ENCODE measurements around the gene STX11. TPM values are rescaled to one million over a fixed set of nuclear protein-coding genes. Genes with fewer than 3 reads are reported as not detected.

The STX11 gene
- total RNA-seq, 1 experiment from 2014 or later = 0.69 TPM

DNA sequence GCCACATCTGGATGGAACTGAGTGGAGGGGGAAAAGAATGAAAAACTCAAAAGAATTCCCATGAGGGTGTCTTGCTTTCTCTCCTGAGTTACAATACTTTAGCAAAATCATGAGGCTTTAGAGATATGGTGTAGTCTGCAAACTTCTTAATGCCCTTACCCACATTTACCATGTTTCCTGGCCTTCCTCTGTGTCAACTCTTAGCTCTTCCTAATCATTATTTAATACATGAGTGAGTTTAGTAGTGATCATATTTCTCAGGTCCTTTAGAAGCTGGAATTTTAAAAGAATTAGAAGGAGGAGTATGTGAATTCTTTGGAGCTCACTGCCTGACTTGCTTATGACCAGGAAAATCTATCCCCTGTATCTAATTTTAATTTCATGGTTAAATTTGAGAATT is 39.0 kb downstream of the STX11 start:
- H3K9me2 ChIP-seq (ENCODE audit: insufficient read depth) = no peaks in the 10 kb centered on the region; the same call in 1 of the 2 replicates
- intact Hi-C loops (cut with micrococcal nuclease) = no loop called here
- no peak overlapping the region for H3K27ac ChIP-seq (ENCODE audit: low read depth, low read length)
- H3K36me3 ChIP-seq (ENCODE audit: control insufficient read depth in 1 of 2, insufficient read depth in 2 of 2, low read length in 2 of 2) = no peaks in the 10 kb centered on the region
- ChIA-PET CTCF (no interaction called here), RAD21 (ENCODE audit: low non-redundant PET in 1 of 2, low total read pairs in 2 of 2, uncharacterized antibody in 2 of 2, unreplicated experiment in 2 of 2) (no interaction called here), POLR2A (no interaction called here)
- H3K9ac ChIP-seq (ENCODE audit: low read length) = no peak overlapping the region
- no TSS peak for BruUV-seq (replicated peaks)
- no peaks in the 10 kb centered on the region for H3K4me1 ChIP-seq (ENCODE audit: control insufficient read depth in 1 of 2, insufficient read depth in 2 of 2, low read length in 2 of 2)
- no peaks in the 10 kb centered on the region for H3K9me3 ChIP-seq (ENCODE audit: control insufficient read depth in 1 of 2, insufficient read depth in 1 of 2, low read depth in 1 of 2, low read length in 2 of 2)
- H3K27me3 ChIP-seq (ENCODE audit: insufficient read depth, low read length) = no peaks in the 10 kb centered on the region
- no peak for DNase-seq (ENCODE audit: low read depth, low spot score)
- no peak overlapping the region for H2AFZ ChIP-seq (ENCODE audit: low read depth, low read length, poor library complexity, severe bottlenecking)
- H3K4me2 ChIP-seq (ENCODE audit: low read length) = no peak overlapping the region
- no peaks in the 10 kb centered on the region for H3K79me2 ChIP-seq (ENCODE audit: insufficient read depth, low read length)
- H4K20me1 ChIP-seq (ENCODE audit: insufficient read depth) = no peaks in the 10 kb centered on the region
- TF ChIP-seq, protein P1, sequence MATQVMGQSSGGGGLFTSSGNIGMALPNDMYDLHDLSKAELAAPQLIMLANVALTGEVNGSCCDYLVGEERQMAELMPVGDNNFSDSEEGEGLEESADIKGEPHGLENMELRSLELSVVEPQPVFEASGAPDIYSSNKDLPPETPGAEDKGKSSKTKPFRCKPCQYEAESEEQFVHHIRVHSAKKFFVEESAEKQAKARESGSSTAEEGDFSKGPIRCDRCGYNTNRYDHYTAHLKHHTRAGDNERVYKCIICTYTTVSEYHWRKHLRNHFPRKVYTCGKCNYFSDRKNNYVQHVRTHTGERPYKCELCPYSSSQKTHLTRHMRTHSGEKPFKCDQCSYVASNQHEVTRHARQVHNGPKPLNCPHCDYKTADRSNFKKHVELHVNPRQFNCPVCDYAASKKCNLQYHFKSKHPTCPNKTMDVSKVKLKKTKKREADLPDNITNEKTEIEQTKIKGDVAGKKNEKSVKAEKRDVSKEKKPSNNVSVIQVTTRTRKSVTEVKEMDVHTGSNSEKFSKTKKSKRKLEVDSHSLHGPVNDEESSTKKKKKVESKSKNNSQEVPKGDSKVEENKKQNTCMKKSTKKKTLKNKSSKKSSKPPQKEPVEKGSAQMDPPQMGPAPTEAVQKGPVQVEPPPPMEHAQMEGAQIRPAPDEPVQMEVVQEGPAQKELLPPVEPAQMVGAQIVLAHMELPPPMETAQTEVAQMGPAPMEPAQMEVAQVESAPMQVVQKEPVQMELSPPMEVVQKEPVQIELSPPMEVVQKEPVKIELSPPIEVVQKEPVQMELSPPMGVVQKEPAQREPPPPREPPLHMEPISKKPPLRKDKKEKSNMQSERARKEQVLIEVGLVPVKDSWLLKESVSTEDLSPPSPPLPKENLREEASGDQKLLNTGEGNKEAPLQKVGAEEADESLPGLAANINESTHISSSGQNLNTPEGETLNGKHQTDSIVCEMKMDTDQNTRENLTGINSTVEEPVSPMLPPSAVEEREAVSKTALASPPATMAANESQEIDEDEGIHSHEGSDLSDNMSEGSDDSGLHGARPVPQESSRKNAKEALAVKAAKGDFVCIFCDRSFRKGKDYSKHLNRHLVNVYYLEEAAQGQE (IDR thresholded peaks at IDR 0.05; ENCODE audit: low read depth) = no peak
- TF ChIP-seq JUND (IDR thresholded peaks at IDR 0.05) (no peak), SP1 (IDR thresholded peaks at IDR 0.05; ENCODE audit: low read depth) (no peak), CBX3 (IDR thresholded peaks at IDR 0.05; ENCODE audit: low read depth) (no peak), ELF1 (IDR thresholded peaks at IDR 0.05; ENCODE audit: borderline replicate concordance, low read depth) (no peak), POLR2A (IDR thresholded peaks at IDR 0.05; ENCODE audit: borderline replicate concordance, extremely low read depth, insufficient read depth, insufficient read length) (no peak), EZH2 (IDR thresholded peaks at IDR 0.05) (no peak), TCF7L2 (IDR thresholded peaks at IDR 0.05; ENCODE audit: borderline replicate concordance, extremely low read depth, insufficient read depth, insufficient read length) (no peak), YY1 (IDR thresholded peaks at IDR 0.05; ENCODE audit: extremely low read depth, insufficient replicate concordance, low read depth, low read length) (no peak)
- TF ChIP-seq, protein P2, sequence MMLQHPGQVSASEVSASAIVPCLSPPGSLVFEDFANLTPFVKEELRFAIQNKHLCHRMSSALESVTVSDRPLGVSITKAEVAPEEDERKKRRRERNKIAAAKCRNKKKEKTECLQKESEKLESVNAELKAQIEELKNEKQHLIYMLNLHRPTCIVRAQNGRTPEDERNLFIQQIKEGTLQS (IDR thresholded peaks at IDR 0.05) = no peak
- TF ChIP-seq, protein P3, sequence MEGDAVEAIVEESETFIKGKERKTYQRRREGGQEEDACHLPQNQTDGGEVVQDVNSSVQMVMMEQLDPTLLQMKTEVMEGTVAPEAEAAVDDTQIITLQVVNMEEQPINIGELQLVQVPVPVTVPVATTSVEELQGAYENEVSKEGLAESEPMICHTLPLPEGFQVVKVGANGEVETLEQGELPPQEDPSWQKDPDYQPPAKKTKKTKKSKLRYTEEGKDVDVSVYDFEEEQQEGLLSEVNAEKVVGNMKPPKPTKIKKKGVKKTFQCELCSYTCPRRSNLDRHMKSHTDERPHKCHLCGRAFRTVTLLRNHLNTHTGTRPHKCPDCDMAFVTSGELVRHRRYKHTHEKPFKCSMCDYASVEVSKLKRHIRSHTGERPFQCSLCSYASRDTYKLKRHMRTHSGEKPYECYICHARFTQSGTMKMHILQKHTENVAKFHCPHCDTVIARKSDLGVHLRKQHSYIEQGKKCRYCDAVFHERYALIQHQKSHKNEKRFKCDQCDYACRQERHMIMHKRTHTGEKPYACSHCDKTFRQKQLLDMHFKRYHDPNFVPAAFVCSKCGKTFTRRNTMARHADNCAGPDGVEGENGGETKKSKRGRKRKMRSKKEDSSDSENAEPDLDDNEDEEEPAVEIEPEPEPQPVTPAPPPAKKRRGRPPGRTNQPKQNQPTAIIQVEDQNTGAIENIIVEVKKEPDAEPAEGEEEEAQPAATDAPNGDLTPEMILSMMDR (IDR thresholded peaks at IDR 0.05 in 2 of 3, conservative IDR thresholded peaks at IDR 0.05 in 1 of 3; ENCODE audit: borderline replicate concordance in 1 of 3, insufficient read depth in 1 of 3, low read depth in 2 of 3, low read length in 2 of 3) = no peak
- no peak overlapping the region for H3K4me3 ChIP-seq (replicated peaks in 1 of 2; ENCODE audit: low read depth in 1 of 2, low read length in 2 of 2)
- ATAC-seq = no peak
